ENCODE data around the gene OTOF. TPM values are rescaled to one million over a fixed set of nuclear protein-coding genes. Genes with fewer than 3 reads are reported as not detected.

Gene OTOF
- total and polyA plus RNA-seq, 12 donors, result 0.03 to 0.25 (median 0.08) TPM; not detected in 8

DNA sequence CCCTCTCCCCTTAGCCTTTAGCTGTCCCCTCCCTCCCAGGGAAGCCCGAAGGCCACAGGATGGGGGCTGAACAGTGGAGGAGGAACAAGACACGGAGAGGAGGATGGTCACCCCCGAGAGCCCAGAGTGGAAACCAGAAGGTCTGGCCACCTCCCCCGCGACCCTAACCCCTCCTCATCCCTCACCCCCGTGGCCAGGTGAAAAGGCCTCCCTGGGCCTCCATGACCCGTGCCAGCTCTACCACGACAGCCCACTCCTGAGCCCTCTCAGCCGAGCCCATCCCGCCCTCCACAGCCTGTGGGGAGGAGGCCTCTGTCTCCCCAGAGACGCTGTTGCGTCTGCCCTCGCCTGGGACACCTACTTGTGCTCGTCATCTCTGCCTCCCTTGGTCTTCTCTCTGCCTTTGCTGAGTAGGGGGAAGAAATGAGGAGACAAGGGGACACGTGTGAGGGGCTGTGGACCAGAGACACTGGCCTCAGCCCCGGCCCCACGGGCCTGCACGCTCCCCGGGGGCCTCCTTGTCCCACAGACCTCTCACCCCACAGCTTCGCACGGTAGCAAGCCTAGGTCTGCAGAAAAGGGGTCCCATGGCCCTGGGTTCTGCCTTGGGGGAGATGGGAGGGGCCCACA lies 32.5 kb upstream of the OTOF start:
- intact Hi-C loops (cut with DNase I), result no loop called here
- Histone ChIP-seq H3K27me3 (peaks cover 0 to 5% (median 0%) of the 10 kb centered on the region in 7 donors), H3K36me3 (no peaks in the 10 kb centered on the region), H3K27ac (no peak overlapping the region), H3K9me3 (no peaks in the 10 kb centered on the region), H3K4me3 (no peak overlapping the region), H3K4me1 (no peaks in the 10 kb centered on the region)
- no peak for TF ChIP-seq CTCF (IDR thresholded peaks at IDR 0.05)
- DNase-seq (no peak), ATAC-seq (peak in 1 of 8 donors; percentile 21)
- 87 to 90% methylated on average over 21 of the region's 21 CpGs for WGBS, 2 donors

- Histone ChIP-seq H3K4me3 (no peak overlapping the region), H3K27me3 (peaks cover 0 to 5% (median 0%) of the 10 kb centered on the region in 7 donors), H3K9me3 (no peaks in the 10 kb centered on the region), H3K4me1 (no peaks in the 10 kb centered on the region), H3K36me3 (no peaks in the 10 kb centered on the region), H3K27ac (no peak overlapping the region)
- intact Hi-C loops (cut with DNase I), result no loop called here
- TF ChIP-seq CTCF (IDR thresholded peaks at IDR 0.05), result no peak
- 86 to 88% methylated on average over 6 of the region's 6 CpGs for WGBS, 2 donors
- DNase-seq (no peak), ATAC-seq (no peak)
Measured at GRCh38 chr2:26509141-26509540, 31.2 kb upstream of the OTOF start.

GRCh38 chr2:26507932-26508331 lies 30.0 kb upstream of the OTOF start:
- ATAC-seq (no peak), DNase-seq (no peak)
- TF ChIP-seq CTCF (IDR thresholded peaks at IDR 0.05), result no peak
- Histone ChIP-seq H3K4me3 (no peak overlapping the region), H3K27me3 (peaks cover 0 to 13% (median 10%) of the 10 kb centered on the region in 7 donors), H3K9me3 (no peaks in the 10 kb centered on the region), H3K27ac (no peak overlapping the region), H3K36me3 (no peaks in the 10 kb centered on the region), H3K4me1 (peaks cover 0 to 12% (median 9%) of the 10 kb centered on the region in 9 donors)
- intact Hi-C loops (cut with DNase I), result no loop called here
- WGBS, 2 donors, result 85 to 87% methylated on average over 5 of the region's 5 CpGs

- Histone ChIP-seq H3K4me3 (no peak overlapping the region), H3K27ac (no peak overlapping the region), H3K36me3 (no peaks in the 10 kb centered on the region), H3K9me3 (no peaks in the 10 kb centered on the region), H3K27me3 (peaks cover 0 to 18% (median 12%) of the 10 kb centered on the region in 7 donors), H3K4me1 (peaks cover 0 to 13% (median 10%) of the 10 kb centered on the region in 9 donors)
- DNase-seq, result no peak
- TF ChIP-seq CTCF (IDR thresholded peaks at IDR 0.05), result no peak
- ATAC-seq, result no peak
- intact Hi-C loops (cut with DNase I), result no loop called here
Measured at GRCh38 chr2:26507088-26507487, 29.2 kb upstream of the OTOF start.
